ENCODE measurements around the gene HNMT.

Gene HNMT

DNA sequence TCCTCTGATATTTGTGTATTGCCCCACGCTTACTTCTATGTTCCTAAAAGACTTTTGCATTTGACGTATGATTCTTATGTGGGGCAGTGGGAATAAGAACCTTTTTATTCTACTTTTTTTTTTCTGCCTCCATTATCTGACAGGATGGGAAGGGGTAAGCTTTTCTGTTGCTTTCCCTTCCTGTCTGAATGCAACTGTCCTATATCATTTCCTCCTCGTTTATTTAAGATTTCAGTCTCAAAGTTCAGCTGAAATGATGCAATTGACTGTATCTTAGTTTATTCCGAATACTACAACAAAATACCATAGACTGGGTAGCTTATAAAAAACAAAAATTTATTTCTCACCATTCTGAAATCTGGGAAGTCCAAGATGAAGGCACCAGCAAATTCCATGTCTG is 24.1 kb upstream of the HNMT start:
- Mint-ChIP-seq H3K9me3 (no peaks in the 10 kb centered on the region), H3K27ac (no peak overlapping the region), H3K36me3 (ENCODE audit: low read depth) (no peaks in the 10 kb centered on the region), H3K27me3 (ENCODE audit: low read depth) (no peaks in the 10 kb centered on the region), H3K4me3 (no peak overlapping the region), H3K4me1 (ENCODE audit: low read depth) (no peaks in the 10 kb centered on the region)
- DNase-seq (ENCODE audit: low spot score): no peak

DNA sequence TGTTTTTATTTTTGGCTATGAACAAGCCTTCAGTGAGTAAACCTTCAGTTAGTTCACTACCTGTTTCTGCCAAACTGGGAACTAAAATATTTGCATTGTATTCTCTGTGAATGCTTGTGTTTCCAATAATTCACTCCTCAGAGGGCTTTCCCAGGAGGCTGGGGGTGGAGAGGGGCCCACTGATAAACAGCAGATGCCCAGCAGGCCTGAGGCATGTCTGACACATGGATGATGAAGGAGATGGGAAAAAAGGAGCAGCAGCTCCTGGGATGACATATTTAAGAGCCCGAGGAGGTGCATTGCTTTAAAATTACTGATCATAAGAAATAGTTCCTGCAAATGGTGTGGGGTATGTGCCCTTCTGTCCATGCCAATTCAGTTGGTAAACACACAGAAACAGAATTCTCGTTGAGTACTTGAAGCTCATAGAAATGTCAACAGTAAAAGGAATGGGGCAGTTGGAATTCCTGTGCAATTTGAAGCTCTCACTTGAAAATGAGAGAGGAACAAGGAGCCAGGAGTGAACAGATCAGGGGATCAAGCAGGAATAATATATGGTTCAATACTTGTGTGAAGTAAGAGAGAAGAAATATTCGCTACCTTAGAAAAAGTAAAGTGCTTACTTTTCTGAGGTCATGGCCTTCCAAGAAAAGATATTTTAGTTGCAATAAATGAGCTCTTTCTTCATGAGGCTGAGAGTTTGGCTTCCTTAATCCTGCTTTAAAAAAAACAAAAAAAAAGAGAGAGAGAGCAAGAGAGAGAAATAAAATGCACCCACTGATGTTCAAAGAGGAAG is 22.0 kb upstream of the HNMT start:
- Mint-ChIP-seq H3K4me3 (no peak overlapping the region), H3K27me3 (ENCODE audit: low read depth) (no peaks in the 10 kb centered on the region), H3K4me1 (ENCODE audit: low read depth) (no peaks in the 10 kb centered on the region), H3K9me3 (no peaks in the 10 kb centered on the region), H3K36me3 (ENCODE audit: low read depth) (no peaks in the 10 kb centered on the region), H3K27ac (no peak overlapping the region)
- no peak for DNase-seq (ENCODE audit: low spot score)

DNA sequence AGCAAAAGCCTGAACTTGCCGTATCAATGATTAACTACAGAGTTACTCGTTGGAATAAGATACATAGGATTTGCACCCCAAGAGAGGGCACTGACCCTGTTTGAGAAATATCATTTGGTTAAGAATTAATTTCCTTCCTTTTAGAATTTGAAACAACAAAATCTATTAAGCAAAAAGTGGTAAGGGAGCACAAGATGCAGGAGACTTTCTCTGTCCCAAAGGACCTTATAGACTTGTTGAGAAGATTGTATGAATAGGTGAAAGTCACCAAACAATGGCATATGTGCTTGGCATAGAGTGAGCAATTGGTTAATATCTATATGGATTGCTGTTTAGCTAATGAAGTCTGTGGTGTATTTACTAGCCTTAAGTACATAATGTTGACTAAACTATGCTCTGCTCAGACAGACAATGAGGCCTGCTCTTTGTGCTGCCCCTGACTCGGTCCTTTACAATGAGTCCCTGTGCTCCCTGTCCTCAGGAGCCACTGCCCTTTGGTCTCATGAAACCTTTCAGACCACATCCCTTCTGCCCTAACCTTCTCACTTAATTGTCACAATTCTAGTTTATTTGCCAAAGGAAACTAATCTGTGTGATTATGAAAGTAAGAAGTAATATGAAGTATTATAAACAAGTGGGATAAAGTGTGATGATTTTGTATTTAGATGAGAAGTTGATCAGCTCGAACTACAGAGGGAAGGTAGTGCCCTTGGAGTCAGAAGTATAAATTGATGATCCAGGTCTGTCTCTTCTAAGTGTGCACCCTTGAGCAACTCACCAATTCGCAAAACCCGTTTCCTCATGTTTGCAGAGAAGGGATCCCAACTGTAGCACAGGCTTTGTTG is 21.2 kb upstream of the HNMT start:
- Mint-ChIP-seq H3K4me1 (ENCODE audit: low read depth) (no peaks in the 10 kb centered on the region), H3K27ac (no peak overlapping the region), H3K4me3 (no peak overlapping the region), H3K36me3 (ENCODE audit: low read depth) (no peaks in the 10 kb centered on the region), H3K9me3 (no peaks in the 10 kb centered on the region), H3K27me3 (ENCODE audit: low read depth) (no peaks in the 10 kb centered on the region)
- no peak for DNase-seq (ENCODE audit: low spot score)

DNA sequence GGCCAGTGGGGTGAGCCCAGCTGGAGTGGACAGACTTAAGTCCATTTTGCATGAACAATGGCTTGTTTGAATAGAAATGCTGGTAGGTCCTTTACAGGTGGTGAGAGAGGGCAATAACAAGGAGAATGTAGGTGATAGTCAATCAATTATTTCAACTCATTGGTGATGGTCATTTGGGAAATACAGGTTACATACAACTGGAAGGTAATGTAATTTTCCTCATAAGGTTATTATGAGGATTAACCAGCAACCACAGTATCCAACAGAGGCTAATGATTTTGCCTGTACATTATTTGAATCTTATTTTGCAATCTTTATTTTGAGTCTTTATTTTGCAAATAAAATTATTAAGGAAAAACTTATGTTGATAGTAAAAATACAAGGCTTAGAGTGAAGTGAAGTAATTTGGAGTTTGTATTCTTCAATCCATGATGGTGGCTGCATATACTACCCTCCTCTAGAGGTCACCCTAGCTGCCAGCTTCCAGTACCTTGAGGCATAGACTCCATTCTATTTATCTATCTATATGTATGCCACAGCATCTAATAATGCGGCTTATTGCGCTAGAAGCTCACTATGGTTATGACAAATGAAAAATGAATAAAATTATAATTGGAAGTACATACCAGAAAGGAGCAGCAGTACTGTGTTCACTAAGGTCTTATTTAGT is 20.5 kb upstream of the HNMT start:
- H3K4me3 Mint-ChIP-seq: no peak overlapping the region
- no peaks in the 10 kb centered on the region for H3K4me1 Mint-ChIP-seq (ENCODE audit: low read depth)
- H3K36me3 Mint-ChIP-seq (ENCODE audit: low read depth): no peaks in the 10 kb centered on the region
- no peaks in the 10 kb centered on the region for H3K27me3 Mint-ChIP-seq (ENCODE audit: low read depth)
- DNase-seq (ENCODE audit: low spot score): no peak
- H3K27ac Mint-ChIP-seq: no peak overlapping the region
- H3K9me3 Mint-ChIP-seq: no peaks in the 10 kb centered on the region

DNA sequence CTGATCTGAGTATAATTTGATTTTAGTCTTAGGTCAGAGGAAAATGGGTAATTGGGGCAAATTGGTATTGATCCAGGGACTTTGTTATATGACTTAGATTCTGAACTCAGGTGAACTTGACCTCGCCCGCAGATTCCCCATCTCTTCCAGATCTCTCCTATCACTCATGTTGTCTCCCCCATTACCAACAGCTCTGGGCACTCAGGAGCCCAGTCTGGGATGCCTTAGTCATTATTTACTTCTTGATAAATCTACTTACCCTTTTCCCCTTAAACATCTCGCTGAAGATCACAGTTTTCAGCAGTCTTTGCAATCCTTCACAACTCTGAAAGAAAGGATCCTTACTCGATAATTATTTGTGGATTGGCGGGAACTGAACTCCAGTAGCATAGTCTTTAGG is 19.6 kb upstream of the HNMT start:
- no peak for DNase-seq (ENCODE audit: low spot score)
- Mint-ChIP-seq H3K4me3 (no peak overlapping the region), H3K36me3 (ENCODE audit: low read depth) (no peaks in the 10 kb centered on the region), H3K4me1 (ENCODE audit: low read depth) (no peaks in the 10 kb centered on the region), H3K9me3 (no peaks in the 10 kb centered on the region), H3K27ac (no peak overlapping the region), H3K27me3 (ENCODE audit: low read depth) (no peaks in the 10 kb centered on the region)

DNA sequence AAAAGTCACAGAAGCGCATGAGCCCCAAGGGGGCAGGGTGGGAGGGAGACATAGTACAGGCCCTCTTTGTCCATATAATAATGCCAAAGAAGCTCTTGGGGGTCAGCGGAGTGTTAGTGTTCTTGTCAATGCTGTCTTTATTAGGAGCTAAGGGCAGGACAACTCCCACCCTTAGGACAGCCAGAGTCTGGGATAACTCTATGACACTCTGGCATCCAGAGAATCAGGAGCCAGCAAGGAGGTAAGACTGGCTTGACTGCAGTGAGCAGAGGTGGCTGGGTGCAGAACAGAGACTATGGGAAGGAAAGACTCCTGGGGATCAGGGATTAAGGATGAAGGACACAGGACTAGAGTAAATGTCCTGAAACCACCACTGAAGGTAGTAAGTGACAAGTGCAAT is 19.0 kb upstream of the HNMT start:
- no peaks in the 10 kb centered on the region for H3K4me1 Mint-ChIP-seq (ENCODE audit: low read depth)
- H3K27me3 Mint-ChIP-seq (ENCODE audit: low read depth): no peaks in the 10 kb centered on the region
- no peak overlapping the region for H3K27ac Mint-ChIP-seq
- no peaks in the 10 kb centered on the region for H3K9me3 Mint-ChIP-seq
- H3K4me3 Mint-ChIP-seq: no peak overlapping the region
- DNase-seq (ENCODE audit: low spot score): no peak
- no peaks in the 10 kb centered on the region for H3K36me3 Mint-ChIP-seq (ENCODE audit: low read depth)

DNA sequence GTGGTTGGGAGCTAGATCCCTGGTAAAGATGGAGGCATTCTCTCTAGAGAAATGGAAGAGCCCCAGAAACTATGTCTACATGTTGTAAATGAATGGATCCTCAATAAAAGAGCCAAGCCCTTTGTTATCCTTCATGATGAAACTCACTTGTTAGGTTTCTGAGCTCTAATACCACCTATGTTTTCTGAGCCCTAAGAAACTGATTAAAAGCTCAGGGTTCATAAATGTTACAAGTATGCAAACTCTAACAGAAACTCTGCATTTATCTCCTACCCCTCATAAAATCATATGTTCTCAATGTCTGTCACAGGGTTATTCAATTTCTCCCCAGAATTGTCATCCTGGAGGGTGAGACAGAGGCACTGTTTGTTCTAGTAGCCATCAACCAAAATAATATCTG is 18.0 kb upstream of the HNMT start:
- Mint-ChIP-seq H3K27ac (no peak overlapping the region), H3K4me1 (ENCODE audit: low read depth) (no peaks in the 10 kb centered on the region), H3K27me3 (ENCODE audit: low read depth) (no peaks in the 10 kb centered on the region), H3K36me3 (ENCODE audit: low read depth) (no peaks in the 10 kb centered on the region), H3K9me3 (no peaks in the 10 kb centered on the region), H3K4me3 (no peak overlapping the region)
- DNase-seq (ENCODE audit: low spot score): no peak

DNA sequence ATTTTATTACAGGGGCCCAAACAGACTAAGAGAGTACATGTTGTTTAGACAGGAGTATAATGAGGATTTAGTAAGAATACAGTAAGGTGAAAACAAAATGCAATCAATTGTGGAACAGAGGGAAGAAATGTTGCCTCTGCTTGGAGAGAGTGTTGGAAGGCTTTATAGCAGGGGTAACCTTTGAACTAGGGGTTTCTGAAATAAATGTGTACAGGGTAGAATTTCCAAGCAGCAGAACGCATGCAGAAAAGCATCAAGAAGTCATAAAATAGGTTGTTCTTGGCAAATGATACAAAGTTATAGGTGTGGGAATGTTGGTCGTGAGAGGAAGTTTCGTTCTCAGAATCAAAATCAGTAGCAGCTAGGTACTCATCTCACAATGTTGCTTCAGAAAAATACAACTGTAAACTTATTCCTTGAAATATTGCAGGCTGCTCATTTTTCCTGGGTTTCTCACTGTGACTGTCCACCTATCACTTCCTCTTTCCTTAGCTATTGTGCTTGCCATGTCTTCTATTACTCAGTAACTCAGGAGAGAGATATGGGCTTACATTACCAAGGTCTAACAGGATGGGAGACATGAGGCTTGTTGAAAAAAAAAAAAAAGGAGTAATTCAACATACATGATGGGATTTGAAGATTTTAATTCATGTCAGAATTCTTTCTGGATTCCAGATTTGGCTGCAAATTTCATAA is 17.1 kb upstream of the HNMT start:
- Mint-ChIP-seq H3K36me3 (ENCODE audit: low read depth) (no peaks in the 10 kb centered on the region), H3K27me3 (ENCODE audit: low read depth) (no peaks in the 10 kb centered on the region), H3K9me3 (no peaks in the 10 kb centered on the region), H3K4me3 (no peak overlapping the region), H3K4me1 (ENCODE audit: low read depth) (peaks cover 2% of the 10 kb centered on the region), H3K27ac (no peak overlapping the region)
- no peak for DNase-seq (ENCODE audit: low spot score)

DNA sequence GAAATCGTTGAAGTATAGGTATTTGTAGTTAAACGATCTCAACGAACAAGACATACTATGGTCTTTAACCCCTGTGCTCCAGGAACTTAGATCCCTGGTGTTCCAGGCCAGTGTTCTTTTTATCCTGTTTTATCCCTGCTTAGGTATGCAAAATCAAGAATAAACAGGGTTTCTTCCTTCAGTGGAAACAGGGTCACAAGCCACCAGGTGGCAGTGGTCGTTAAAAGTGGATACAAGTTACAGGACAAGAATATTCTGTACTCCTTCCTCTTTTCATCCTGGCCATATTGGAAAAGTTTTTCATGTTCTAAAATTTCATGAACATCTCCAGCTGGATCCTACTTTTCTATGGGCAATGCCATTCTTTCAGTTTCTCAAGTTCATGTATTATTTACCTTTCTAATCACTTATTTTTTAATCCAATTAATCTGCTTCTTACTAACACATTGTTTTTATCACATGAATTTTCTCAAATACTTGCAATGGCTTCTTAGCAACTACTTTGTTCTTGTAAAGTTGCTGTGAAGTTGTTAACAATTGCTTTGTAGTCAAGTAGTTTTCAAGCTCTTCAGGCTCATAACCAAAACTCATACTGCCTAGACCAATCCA is 16.4 kb upstream of the HNMT start:
- H3K27me3 Mint-ChIP-seq (ENCODE audit: low read depth): no peaks in the 10 kb centered on the region
- no peak for DNase-seq (ENCODE audit: low spot score)
- no peaks in the 10 kb centered on the region for H3K36me3 Mint-ChIP-seq (ENCODE audit: low read depth)
- H3K27ac Mint-ChIP-seq: no peak overlapping the region
- no peak overlapping the region for H3K4me3 Mint-ChIP-seq
- H3K4me1 Mint-ChIP-seq (ENCODE audit: low read depth): peaks cover 2% of the 10 kb centered on the region
- no peaks in the 10 kb centered on the region for H3K9me3 Mint-ChIP-seq

DNA sequence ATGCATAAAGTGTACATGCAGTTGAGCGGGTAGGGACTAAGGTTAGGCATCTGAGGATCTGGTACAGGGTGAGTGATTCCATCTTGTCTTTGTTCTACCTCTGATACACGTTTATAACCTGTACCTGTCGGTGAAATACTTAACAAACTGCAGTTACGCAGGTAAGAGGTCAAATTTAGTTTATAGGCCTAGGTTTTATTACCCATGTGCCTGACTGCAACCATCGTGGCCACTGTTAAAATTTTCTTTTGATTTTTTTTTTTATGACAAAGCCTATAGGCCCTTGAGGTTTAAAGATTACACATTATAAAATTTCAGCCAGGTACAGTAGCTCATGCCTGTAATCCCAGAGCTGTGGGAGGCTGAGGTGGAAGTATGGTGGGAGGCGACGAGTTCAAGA is 15.4 kb upstream of the HNMT start:
- Mint-ChIP-seq H3K9me3 (no peaks in the 10 kb centered on the region), H3K4me3 (no peak overlapping the region), H3K36me3 (ENCODE audit: low read depth) (no peaks in the 10 kb centered on the region), H3K27me3 (ENCODE audit: low read depth) (no peaks in the 10 kb centered on the region), H3K4me1 (ENCODE audit: low read depth) (peaks cover 2% of the 10 kb centered on the region), H3K27ac (no peak overlapping the region)
- DNase-seq (ENCODE audit: low spot score): no peak

DNA sequence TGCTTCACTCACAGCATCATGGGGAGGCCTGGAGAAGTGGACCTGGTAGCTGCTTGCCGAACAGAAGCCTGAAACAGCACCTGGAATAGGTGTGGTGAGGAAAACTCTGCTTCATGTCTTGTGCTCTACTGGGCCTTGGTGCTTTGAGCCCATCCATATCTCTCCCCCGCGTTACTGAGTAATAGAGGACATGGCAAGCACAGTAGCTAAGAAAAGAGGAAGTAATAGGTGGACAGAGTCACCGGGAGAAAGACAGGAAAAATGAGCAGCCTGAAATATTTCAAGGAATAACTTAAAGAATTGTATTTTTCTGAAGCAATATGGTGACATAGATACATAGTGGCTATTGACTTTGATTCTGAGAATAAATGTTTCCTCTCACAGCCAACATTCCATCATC is 14.0 kb upstream of the HNMT start:
- Mint-ChIP-seq H3K27ac (no peak overlapping the region), H3K4me1 (ENCODE audit: low read depth) (peaks cover 2% of the 10 kb centered on the region), H3K4me3 (no peak overlapping the region), H3K36me3 (ENCODE audit: low read depth) (no peaks in the 10 kb centered on the region), H3K27me3 (ENCODE audit: low read depth) (no peaks in the 10 kb centered on the region), H3K9me3 (no peaks in the 10 kb centered on the region)
- no peak for DNase-seq (ENCODE audit: low spot score)

DNA sequence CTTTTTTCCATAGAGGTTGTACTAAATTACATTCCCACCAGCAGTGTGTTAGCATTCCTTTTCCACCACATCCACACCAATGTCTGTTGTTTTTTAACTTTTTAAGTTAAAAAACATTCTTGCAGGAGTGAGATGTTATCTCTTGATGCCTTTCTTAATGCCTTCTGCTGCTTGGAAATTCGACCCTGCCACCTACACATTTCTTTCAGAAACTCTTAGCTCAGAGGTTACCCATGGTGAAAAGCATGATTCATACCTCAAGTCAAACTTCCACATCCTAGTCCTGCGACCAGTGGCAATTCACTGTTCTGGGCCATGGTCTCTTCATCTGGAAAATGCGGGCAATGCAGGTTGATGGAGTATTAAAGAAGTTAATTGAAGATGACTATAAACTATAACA is 12.7 kb upstream of the HNMT start:
- H3K27ac Mint-ChIP-seq: no peak overlapping the region
- H3K4me1 Mint-ChIP-seq (ENCODE audit: low read depth): peaks cover 2% of the 10 kb centered on the region
- no peak overlapping the region for H3K4me3 Mint-ChIP-seq
- no peaks in the 10 kb centered on the region for H3K36me3 Mint-ChIP-seq (ENCODE audit: low read depth)
- H3K27me3 Mint-ChIP-seq (ENCODE audit: low read depth): no peaks in the 10 kb centered on the region
- DNase-seq (ENCODE audit: low spot score): no peak
- no peaks in the 10 kb centered on the region for H3K9me3 Mint-ChIP-seq

DNA sequence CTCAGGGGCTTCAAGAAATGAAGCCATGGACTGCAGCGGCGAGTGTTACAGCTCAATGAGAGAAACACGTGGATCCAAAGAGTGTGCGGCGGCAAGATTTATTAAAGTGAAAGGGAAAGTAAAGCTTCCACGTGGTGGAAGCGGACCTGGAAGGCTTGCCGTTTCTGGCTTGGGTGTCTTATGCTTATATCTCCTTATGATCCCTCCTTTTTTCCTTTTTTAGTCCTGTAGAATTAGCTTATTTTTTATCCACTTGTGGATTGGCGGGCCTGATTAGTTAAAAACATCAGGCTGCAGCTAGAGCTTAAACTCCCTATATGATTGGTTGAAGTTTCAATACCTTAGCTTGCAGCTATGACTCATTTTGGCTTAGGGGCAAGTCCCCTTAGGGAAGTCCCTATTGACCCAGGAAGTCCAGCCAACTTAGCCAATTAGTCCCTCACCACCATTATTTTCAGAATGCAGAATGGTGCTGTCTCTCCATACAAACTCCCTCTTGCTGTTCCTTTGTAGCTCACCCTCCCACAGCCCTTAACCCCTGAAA is 11.6 kb upstream of the HNMT start:
- DNase-seq (ENCODE audit: low spot score): no peak
- no peaks in the 10 kb centered on the region for H3K36me3 Mint-ChIP-seq (ENCODE audit: low read depth)
- H3K27ac Mint-ChIP-seq: peak overlapping the region; percentile 56
- peaks cover 2% of the 10 kb centered on the region for H3K4me1 Mint-ChIP-seq (ENCODE audit: low read depth)
- no peaks in the 10 kb centered on the region for H3K9me3 Mint-ChIP-seq
- H3K27me3 Mint-ChIP-seq (ENCODE audit: low read depth): no peaks in the 10 kb centered on the region
- peak overlapping the region; percentile 50 for H3K4me3 Mint-ChIP-seq
